GM19238 (cell line): ENCODE measurements around the gene PPP6R3.
"Not testable (repeated sequence)": the region's sequence is repeated elsewhere in the genome, so short reads cannot be mapped to it uniquely, and the experiment has no call there.

Experiments used
- DNase-seq: peaks from one replicate; pipeline ENCODE4 v3.0.0; 2011; ENCODE audit warnings: low spot score; ENCODE audit not compliant: insufficient read length

Gene PPP6R3

GRCh38 chr11:68455485-68455884 is 5.1 kb upstream of the PPP6R3 start:
- no peak for DNase-seq

GRCh38 chr11:68457216-68457897 is 3.2 kb upstream of the PPP6R3 start:
- no peak for DNase-seq

GRCh38 chr11:68457898-68458249 is 2.7 kb upstream of the PPP6R3 start:
- DNase-seq, result no peak

GRCh38 chr11:68458340-68458739 is 2.2 kb upstream of the PPP6R3 start:
- not testable (repeated sequence) for DNase-seq

- DNase-seq, result peak; percentile 98
These were observed 439 bp upstream of the PPP6R3 start for GRCh38 chr11:68459886-68460740.

- DNase-seq, result no peak
These were observed 994 bp downstream of the PPP6R3 start for GRCh38 chr11:68461575-68461917.

GRCh38 chr11:68463714-68464113 is 3.2 kb downstream of the PPP6R3 start:
- no peak for DNase-seq

DNA sequence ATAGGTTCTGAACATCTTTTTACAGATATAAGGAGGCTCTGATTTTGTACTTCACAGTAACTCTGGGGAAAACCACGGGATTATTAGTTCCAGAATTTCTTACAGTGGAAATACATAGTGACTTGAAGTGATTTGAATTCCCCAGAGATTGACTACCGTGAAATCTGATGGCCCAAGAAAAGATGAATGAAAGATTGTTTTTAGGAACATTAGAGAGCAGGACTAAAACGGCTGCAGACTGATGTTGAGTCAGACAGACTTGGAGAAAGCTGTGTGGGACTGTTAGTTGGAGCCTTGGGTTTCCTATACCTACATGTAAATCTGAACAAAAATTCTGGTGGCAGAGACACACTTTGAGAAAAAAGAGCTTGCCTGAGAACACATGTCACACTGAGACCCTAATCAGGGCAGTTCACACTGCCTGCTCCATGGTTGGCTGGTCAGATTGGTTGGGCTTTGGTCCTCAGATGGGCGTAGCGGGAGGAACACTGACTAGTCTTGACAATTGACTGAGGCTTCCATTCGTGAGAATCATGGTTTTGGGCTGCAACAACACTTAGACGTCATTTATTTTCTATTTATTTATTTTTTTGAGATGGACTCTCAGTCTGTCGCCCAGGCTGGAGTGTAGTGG is 6.8 kb downstream of the PPP6R3 start:
- DNase-seq, result no peak

DNA sequence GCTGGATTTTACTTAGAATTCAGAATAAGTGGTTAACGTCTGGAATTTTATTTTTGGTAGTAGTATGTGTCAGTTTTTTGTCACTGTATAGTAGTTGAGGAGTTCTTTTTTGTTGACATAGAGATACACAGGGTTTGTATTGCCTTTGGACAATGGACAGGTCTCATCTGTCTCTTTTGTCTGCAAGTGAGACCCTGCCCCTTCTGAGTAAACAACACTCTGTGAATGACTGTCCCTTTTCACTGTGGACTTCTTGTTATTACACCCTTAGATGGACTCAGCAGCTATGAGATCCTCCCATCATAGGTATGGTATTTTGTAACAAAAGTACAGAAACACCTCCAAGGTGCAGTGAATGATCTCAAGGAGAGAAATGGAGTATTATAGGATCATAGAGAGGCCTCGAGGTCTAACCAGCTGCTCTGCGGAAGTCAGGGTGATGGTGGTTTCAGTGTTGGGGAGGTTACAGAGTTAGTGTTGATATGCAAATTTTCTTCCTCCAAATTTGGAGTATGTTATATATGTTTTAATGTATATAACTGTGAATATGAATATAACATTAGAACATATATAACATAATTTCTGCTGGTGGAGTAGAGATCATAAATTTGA is 7.8 kb downstream of the PPP6R3 start:
- peak; percentile 27 for DNase-seq

DNA sequence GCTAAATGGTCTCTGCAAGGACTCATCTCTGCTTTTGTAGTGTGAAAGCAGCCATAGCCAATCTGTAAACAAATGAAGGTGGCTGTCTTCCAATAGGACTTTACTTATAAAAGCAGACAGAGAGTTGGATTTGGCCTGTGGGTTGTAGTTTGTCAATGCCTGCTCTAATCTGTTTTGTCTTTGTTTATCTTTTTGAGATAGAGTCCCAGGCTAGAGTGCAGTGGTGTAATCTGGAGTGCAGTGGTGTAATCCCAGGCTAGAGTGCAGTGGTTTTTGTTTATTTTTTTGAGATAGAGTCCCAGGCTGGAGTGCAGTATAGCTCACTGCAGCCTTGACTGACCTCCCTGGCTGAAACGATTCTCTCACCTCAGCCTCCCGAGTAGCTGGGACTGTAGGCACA is 8.6 kb downstream of the PPP6R3 start:
- no peak for DNase-seq

DNA sequence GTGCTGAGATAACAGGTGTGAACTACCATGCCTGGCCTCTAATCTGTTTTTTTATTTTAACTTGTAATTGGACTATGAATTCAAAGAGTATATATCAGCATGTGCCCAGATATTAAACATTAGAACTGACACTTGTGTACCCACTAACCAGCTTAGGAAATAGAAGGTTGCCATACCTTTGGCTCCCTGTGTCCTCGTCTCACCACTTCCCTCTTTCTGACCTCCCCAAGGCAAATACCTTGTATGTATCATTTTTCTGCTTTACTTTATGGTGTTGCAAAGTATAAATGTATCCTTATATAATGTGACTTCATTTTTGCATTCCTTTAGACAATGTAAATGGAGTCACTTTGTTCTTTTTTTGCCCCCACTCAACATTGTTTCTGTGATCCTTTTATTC is 9.1 kb downstream of the PPP6R3 start:
- DNase-seq, result no peak

DNA sequence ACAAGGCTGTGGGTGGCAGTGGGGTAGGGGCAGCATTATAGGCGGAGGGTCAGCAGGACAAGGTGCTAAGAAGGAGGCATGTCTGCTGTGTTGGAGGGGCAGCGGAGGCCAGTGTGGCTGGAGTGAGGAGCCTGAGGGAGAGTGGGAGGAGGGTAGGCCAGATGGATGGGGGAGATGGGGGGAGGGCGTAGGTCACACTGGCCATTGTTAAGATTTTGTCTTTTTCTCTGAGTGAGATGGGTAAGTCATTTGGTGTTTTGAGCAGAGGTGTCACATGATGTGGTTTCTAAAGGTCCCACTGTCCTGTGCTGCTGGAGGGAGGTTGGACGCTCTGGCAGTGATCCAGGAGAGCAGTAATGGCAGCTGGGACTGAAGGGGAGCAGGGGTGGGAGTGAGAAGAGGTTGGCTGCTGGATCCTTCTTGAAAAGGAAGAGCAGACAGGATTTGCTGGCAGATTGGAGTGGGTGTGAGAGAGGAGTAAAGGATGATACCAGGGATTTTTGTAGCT is 9.8 kb downstream of the PPP6R3 start:
- no peak for DNase-seq

- DNase-seq, result no peak
These were observed 11.1 kb downstream of the PPP6R3 start for GRCh38 chr11:68471360-68472340.

DNA sequence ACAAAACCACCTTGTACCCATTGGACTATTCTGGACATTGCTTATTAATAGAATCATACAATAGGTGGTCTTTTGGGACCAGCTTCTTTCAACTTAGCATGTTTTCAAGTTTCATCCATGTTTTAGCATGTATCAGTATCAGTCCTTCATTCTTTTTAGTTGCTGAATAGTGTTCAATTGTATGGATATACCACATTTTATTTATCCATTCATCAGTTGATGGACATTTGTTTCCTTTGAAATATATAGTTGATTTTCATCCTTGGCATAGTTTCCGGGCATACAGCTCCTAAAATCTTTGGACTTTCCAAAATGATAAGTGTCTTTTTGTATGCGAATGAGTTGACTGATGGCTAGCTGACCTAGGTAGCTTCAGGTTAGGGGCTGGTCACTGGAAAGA is 12.2 kb downstream of the PPP6R3 start:
- DNase-seq, result no peak

DNA sequence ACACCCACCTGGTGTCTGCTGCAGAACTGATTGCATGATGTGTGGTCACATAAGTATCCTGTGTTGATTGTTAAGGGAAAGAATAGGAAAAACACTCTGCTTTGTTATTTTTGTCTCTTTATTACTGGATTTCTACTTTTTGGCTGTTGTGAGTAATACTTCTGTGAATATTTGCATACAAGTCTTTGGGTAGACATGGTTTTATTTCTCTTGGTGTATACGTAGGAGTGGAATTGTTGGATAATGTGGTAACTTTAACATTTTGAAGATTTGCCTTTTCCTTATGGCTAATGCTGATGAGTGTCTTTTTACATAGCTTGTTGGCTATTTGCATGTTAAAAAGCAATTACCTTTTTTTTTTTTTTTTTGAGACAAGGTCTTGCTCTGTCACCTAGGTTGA is 13.1 kb downstream of the PPP6R3 start:
- no peak for DNase-seq

DNA sequence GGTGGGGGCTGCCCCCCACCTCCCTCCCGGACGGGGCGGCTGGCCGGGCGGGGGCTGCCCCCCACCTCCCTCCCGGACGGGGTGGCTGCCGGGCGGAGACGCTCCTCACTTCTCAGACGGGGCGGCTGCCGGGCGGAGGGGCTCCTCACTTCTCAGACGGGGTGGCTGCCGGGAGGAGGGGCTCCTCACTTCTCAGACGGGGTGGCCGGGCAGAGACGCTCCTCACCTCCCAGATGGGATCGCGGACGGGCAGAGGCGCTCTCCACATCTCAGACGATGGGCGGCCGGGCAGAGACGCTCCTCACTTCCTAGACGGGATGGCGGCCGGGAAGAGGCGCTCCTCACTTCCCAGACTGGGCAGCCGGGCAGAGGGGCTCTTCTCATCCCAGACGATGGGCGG is 15.1 kb downstream of the PPP6R3 start:
- DNase-seq, result not testable (repeated sequence)

GRCh38 chr11:68479390-68479789 is 18.8 kb downstream of the PPP6R3 start:
- no peak for DNase-seq

DNA sequence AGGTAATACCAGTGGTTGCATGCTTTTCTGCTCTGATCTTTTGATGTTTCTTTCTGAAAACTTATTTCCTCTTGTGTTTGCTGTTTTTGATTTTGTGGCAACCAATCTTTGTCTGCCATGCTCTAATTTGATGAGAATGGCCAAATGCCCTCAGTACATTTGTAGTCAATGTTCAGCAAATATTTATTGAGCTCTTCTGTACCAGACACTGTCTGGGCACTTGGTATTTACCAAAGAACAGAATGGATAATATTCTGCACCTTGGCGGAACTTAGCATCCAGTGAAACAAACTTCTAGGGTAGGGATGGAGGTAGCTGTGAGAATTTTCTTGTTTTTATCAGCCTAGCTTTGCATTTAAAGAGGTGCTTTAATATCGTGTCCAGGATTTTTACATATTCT is 19.6 kb downstream of the PPP6R3 start:
- DNase-seq, result no peak

- no peak for DNase-seq
These were observed 20.4 kb downstream of the PPP6R3 start for GRCh38 chr11:68480852-68481510.

- DNase-seq, result no peak
These were observed 21.2 kb downstream of the PPP6R3 start for GRCh38 chr11:68481579-68482240.
